Gastroesophageal sphincter (tissue), 3 donors: ENCODE data around the gene LEKR1.

Source experiments
- POLR2A ChIP-seq, 2 donors: fragments of 450-650 bp; IDR thresholded peaks; one replicate each; pipeline ENCODE4 v1.6.1; 2017; ENCODE audit warnings: antibody characterized with exemption in 2 of 2, mild to moderate bottlenecking in 2 of 2, moderate library complexity in 1 of 2
- TF ChIP-seq, protein P1 (sequence below), 4 experiments: fragments of 200-600 bp in 2 of 4; fragments of 450-650 bp in 2 of 4; sonication (generic) in 1 of 4; IDR thresholded peaks; one replicate each; pipeline ENCODE4 v1.5.1; 2017 to 2019; ENCODE audit warnings: antibody characterized with exemption in 4 of 4, mild to moderate bottlenecking in 2 of 4, moderate library complexity in 2 of 4

- TF ChIP-seq, protein P1, sequence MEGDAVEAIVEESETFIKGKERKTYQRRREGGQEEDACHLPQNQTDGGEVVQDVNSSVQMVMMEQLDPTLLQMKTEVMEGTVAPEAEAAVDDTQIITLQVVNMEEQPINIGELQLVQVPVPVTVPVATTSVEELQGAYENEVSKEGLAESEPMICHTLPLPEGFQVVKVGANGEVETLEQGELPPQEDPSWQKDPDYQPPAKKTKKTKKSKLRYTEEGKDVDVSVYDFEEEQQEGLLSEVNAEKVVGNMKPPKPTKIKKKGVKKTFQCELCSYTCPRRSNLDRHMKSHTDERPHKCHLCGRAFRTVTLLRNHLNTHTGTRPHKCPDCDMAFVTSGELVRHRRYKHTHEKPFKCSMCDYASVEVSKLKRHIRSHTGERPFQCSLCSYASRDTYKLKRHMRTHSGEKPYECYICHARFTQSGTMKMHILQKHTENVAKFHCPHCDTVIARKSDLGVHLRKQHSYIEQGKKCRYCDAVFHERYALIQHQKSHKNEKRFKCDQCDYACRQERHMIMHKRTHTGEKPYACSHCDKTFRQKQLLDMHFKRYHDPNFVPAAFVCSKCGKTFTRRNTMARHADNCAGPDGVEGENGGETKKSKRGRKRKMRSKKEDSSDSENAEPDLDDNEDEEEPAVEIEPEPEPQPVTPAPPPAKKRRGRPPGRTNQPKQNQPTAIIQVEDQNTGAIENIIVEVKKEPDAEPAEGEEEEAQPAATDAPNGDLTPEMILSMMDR (IDR thresholded peaks at IDR 0.05) = no peak
- TF ChIP-seq POLR2A (IDR thresholded peaks at IDR 0.05) = no peak
Measured at GRCh38 chr3:156885761-156886160, 59.6 kb downstream of the LEKR1 start.
